CD14-positive monocyte (primary cell): Measurements from ENCODE around the gene FOXJ1. TPM values are rescaled to one million over a fixed set of nuclear protein-coding genes. Genes with fewer than 3 reads are reported as not detected.
A peak's percentile ranks its signal among the peaks of the same experiment; 100 is the strongest.

ENCODE experiments used
- DNase-seq, 3 donors: peaks; one replicate each; pipeline ENCODE4 v3.0.0-alpha.2; 2011 to 2022
- H2AFZ ChIP-seq: 2 replicates; pipeline ENCODE4 v1.6.0; 2012; ENCODE audit warnings: mild to moderate bottlenecking, low read depth, low read length, inconsistent platforms; ENCODE audit not compliant: insufficient read depth, poor library complexity, severe bottlenecking
- H3K27ac ChIP-seq, 2 donors: 1 replicate in 1 of 2; 2 replicates in 1 of 2; pipeline ENCODE4 v1.5.1; 2012 to 2013; ENCODE audit warnings: low read length in 2 of 2, control low read depth in 1 of 2, inconsistent platforms in 1 of 2, low read depth in 1 of 2, mild to moderate bottlenecking in 1 of 2
- H3K27me3 ChIP-seq, 2 donors: one replicate each; pipeline versions ENCODE4 v1.6.0 to v1.6.1; 2011 to 2013; ENCODE audit warnings: low read length in 2 of 2; ENCODE audit not compliant: control insufficient read depth in 2 of 2, insufficient read depth in 2 of 2
- H3K36me3 ChIP-seq, 2 donors: replicated peaks in 1 of 2; 1 replicate in 1 of 2; 2 replicates in 1 of 2; pipeline versions ENCODE4 v1.5.1 to v1.6.1; 2012 to 2013; ENCODE audit warnings: low read length in 2 of 2, control low read depth in 1 of 2, inconsistent platforms in 1 of 2, mild to moderate bottlenecking in 1 of 2; ENCODE audit not compliant: insufficient read depth in 2 of 2, control insufficient read depth in 1 of 2
- H3K4me1 ChIP-seq, 2 donors: 1 replicate in 1 of 2; 2 replicates in 1 of 2; pipeline versions ENCODE4 v1.5.1 to v1.6.1; 2012 to 2013; ENCODE audit warnings: low read length in 2 of 2, control low read depth in 1 of 2, inconsistent platforms in 1 of 2, mild to moderate bottlenecking in 1 of 2, moderate library complexity in 1 of 2; ENCODE audit not compliant: insufficient read depth in 2 of 2, control insufficient read depth in 1 of 2
- H3K4me2 ChIP-seq: replicated peaks from 2 replicates; pipeline ENCODE3; 2012; ENCODE audit warnings: low read length, moderate library complexity, mild to moderate bottlenecking; ENCODE audit not compliant: poor library complexity, severe bottlenecking; ENCODE audit errors: extremely low read depth
- H3K4me3 ChIP-seq, 3 experiments: fragments of 200-600 bp in 1 of 3; sonication (generic) in 1 of 3; replicated peaks in 1 of 3; 1 replicate in 2 of 3; 2 replicates in 1 of 3; pipeline ENCODE4 v1.5.1; 2011 to 2013; ENCODE audit warnings: low read length in 3 of 3, mild to moderate bottlenecking in 3 of 3, control low read depth in 2 of 3, low read depth in 2 of 3, inconsistent platforms in 1 of 3, moderate library complexity in 1 of 3
- H3K79me2 ChIP-seq: 2 replicates; pipeline ENCODE4 v1.6.0; 2012; ENCODE audit warnings: mild to moderate bottlenecking, control low read depth, inconsistent platforms, low read length, moderate library complexity; ENCODE audit not compliant: insufficient read depth
- H3K9ac ChIP-seq: 2 replicates; pipeline ENCODE4 v1.6.0; 2017; ENCODE audit warnings: low read length, mild to moderate bottlenecking; ENCODE audit not compliant: insufficient read depth, poor library complexity, severe bottlenecking
- H3K9me3 ChIP-seq, 2 donors: replicated peaks in 1 of 2; 1 replicate in 1 of 2; 2 replicates in 1 of 2; pipeline versions ENCODE4 v1.5.1 to v1.6.1; 2012 to 2013; ENCODE audit warnings: low read length in 2 of 2, control low read depth in 1 of 2; ENCODE audit not compliant: control insufficient read depth in 1 of 2, insufficient read depth in 1 of 2
- H4K20me1 ChIP-seq: 2 replicates; pipeline ENCODE4 v1.6.0; 2012; ENCODE audit warnings: mild to moderate bottlenecking, low read length, control low read depth, moderate library complexity; ENCODE audit not compliant: insufficient read depth
- H3K27ac Mint-ChIP-seq, 7 donors: one replicate each; pipeline ENCODE4 v1.8.0; 2020; ENCODE audit warnings: mild to moderate bottlenecking in 7 of 7, mixed read lengths in 7 of 7, moderate library complexity in 6 of 7, inconsistent platforms in 2 of 7
- H3K27me3 Mint-ChIP-seq, 3 donors: one replicate each; pipeline ENCODE4 v1.8.0; 2021 to 2022; ENCODE audit warnings: low read depth in 3 of 3, mild to moderate bottlenecking in 3 of 3, mixed read lengths in 3 of 3, moderate library complexity in 3 of 3, inconsistent platforms in 1 of 3
- H3K36me3 Mint-ChIP-seq, 2 donors: one replicate each; pipeline ENCODE4 v1.8.0; 2020; ENCODE audit warnings: mixed read lengths in 2 of 2, inconsistent platforms in 1 of 2, mild to moderate bottlenecking in 1 of 2
- H3K4me1 Mint-ChIP-seq: one replicate; pipeline ENCODE4 v1.8.0; 2020; ENCODE audit warnings: mild to moderate bottlenecking, mixed read lengths
- H3K4me3 Mint-ChIP-seq, 2 donors: one replicate each; pipeline ENCODE4 v1.8.0; 2020; ENCODE audit warnings: mild to moderate bottlenecking in 2 of 2, mixed read lengths in 2 of 2, moderate library complexity in 1 of 2
- H3K9me3 Mint-ChIP-seq, 7 donors: one replicate each; pipeline ENCODE4 v1.8.0; 2020 to 2022; ENCODE audit warnings: mixed read lengths in 7 of 7, mild to moderate bottlenecking in 6 of 7, moderate library complexity in 6 of 7, inconsistent platforms in 2 of 7
- WGBS: methylation state at CpG from one replicate; pipeline ENCODE4 v1.1.5; 2013; ENCODE audit warnings: missing lambda C conversion rate; ENCODE audit not compliant: insufficient coverage; 5-methylcytosine and 5-hydroxymethylcytosine counted together
- intact Hi-C, 2 donors: fragments of 100-400 bp; cut with micrococcal nuclease; formaldehyde crosslinking; loops; one replicate each; pipeline versions ENCODE4 v1.15.0 to v1.15.1; 2023
- polyA plus RNA-seq, 3 donors: library from polyadenylated mRNA; depleted of rRNA in 1 of 3; unstranded in 2 of 3; stranded (reverse) in 1 of 3; fragments of 300-500 nt in 2 of 3; fragments of >200 nt in 1 of 3; fragmentation: Illumina TruSeq in 2 of 3; gene quantifications; 1 replicate in 2 of 3; 2 replicates in 1 of 3; pipeline ENCODE4 v1.2.3, GENCODE V29; 2012 to 2021
- TF ChIP-seq, protein P1 (sequence below): fragments of 200-600 bp; IDR thresholded peaks from one replicate; pipeline ENCODE4 v1.8.0; 2022; ENCODE audit warnings: antibody characterized with exemption, mild to moderate bottlenecking

FOXJ1 gene
- polyA plus RNA-seq, 3 donors = not detected

DNA sequence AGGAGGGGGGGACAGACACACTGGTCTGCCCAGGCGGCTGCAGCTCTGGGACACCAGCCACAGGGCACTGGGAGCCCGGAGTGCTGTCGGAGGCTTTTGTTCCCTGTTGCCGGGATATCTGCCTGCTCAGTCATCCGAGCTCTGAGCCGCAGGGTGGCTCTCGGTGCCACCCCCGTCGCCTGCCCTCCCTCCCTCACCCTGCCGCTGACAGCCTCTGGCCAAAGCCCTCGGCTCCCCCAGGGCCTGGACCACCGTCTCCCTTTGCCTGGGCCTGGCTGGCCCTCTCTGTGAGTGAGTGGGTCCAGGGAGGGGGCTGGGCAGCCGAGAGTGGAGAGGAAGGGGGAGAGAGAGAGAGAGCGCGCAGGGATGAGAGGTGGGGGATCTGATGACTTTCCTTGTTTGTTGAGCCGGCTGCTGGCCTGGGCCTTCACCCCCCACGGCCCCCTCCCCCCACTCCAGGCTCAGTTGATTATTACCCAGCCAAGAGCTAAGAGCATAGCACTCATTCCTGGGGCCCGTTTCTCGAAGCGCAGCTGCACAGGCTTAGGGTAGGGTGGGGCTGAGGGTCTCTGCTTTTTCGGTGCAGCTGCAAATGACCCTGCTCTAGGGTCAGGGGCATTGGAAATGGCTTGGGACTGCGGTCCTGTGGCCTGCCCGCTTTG, 2.7 kb downstream of the FOXJ1 start:
- Histone ChIP-seq H3K36me3 (no peaks in the 10 kb centered on the region), H3K79me2 (no peaks in the 10 kb centered on the region), H3K9me3 (peaks cover 0 to 7% of the 10 kb centered on the region in 2 donors), H3K4me2 (no peak overlapping the region), H3K4me1 (peaks cover 23 to 30% of the 10 kb centered on the region in 2 donors), H2AFZ (no peak overlapping the region), H3K27ac (no peak overlapping the region), H4K20me1 (no peaks in the 10 kb centered on the region), H3K9ac (no peak overlapping the region), H3K4me3 (no peak overlapping the region), H3K27me3 (peaks cover 15 to 44% of the 10 kb centered on the region in 2 donors)
- Mint-ChIP-seq H3K4me3 (peak overlapping the region in 1 of 2 donors; percentile 80), H3K27me3 (peaks cover 24 to 53% (median 47%) of the 10 kb centered on the region in 3 donors), H3K4me1 (peaks cover 31% of the 10 kb centered on the region), H3K9me3 (peaks cover 0 to 10% (median 3%) of the 10 kb centered on the region in 7 donors), H3K27ac (no peak overlapping the region), H3K36me3 (peaks cover 0 to 10% of the 10 kb centered on the region in 2 donors)
- no peak for DNase-seq
- intact Hi-C loops = no loop called here
- TF ChIP-seq, protein P1, sequence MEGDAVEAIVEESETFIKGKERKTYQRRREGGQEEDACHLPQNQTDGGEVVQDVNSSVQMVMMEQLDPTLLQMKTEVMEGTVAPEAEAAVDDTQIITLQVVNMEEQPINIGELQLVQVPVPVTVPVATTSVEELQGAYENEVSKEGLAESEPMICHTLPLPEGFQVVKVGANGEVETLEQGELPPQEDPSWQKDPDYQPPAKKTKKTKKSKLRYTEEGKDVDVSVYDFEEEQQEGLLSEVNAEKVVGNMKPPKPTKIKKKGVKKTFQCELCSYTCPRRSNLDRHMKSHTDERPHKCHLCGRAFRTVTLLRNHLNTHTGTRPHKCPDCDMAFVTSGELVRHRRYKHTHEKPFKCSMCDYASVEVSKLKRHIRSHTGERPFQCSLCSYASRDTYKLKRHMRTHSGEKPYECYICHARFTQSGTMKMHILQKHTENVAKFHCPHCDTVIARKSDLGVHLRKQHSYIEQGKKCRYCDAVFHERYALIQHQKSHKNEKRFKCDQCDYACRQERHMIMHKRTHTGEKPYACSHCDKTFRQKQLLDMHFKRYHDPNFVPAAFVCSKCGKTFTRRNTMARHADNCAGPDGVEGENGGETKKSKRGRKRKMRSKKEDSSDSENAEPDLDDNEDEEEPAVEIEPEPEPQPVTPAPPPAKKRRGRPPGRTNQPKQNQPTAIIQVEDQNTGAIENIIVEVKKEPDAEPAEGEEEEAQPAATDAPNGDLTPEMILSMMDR = no peak
- 94% methylated on average over 8 of the region's 23 CpGs for WGBS

- Histone ChIP-seq H3K27me3 (peaks cover 15 to 44% of the 10 kb centered on the region in 2 donors), H3K79me2 (no peaks in the 10 kb centered on the region), H3K4me2 (no peak overlapping the region), H3K9me3 (peaks cover 0 to 7% of the 10 kb centered on the region in 2 donors), H3K9ac (no peak overlapping the region), H4K20me1 (no peaks in the 10 kb centered on the region), H3K36me3 (no peaks in the 10 kb centered on the region), H3K4me3 (no peak overlapping the region), H2AFZ (no peak overlapping the region), H3K27ac (no peak overlapping the region), H3K4me1 (peaks cover 19 to 24% of the 10 kb centered on the region in 2 donors)
- H3K27me3 Mint-ChIP-seq = peaks cover 23 to 53% (median 43%) of the 10 kb centered on the region in 3 donors
- H3K27ac Mint-ChIP-seq = no peak overlapping the region
- no peak overlapping the region for H3K4me3 Mint-ChIP-seq
- WGBS = 85% methylated on average over 43 of the region's 54 CpGs
- TF ChIP-seq, protein P1 = no peak
- peaks cover 0 to 8% (median 3%) of the 10 kb centered on the region in 7 donors for H3K9me3 Mint-ChIP-seq
- no peak for DNase-seq
- H3K4me1 Mint-ChIP-seq = peaks cover 25% of the 10 kb centered on the region
- H3K36me3 Mint-ChIP-seq = peaks cover 0 to 9% of the 10 kb centered on the region in 2 donors
- intact Hi-C loops = no loop called here
These were observed 3.5 kb downstream of the FOXJ1 start for GRCh38 chr17:76137351-76138233.
